Astrocyte of the spinal cord (primary cell): ENCODE results near the gene ATXN2L.

Source experiments
- DNase-seq: peaks from one replicate; pipeline ENCODE4 v3.0.0; 2011; ENCODE audit warnings: low read depth, low spot score
- H3K4me3 ChIP-seq: 2 replicates; pipeline ENCODE4 v1.5.1; 2011; ENCODE audit warnings: low read depth, mild to moderate bottlenecking, low read length, moderate library complexity
- in situ Hi-C: cut with HindIII; loops from 2 replicates; pipeline ENCODE4 v1.10.0; 2017; ENCODE audit warnings: low sequenced_read_pairs
- TF ChIP-seq, protein P1 (sequence below): IDR thresholded peaks from 2 replicates; pipeline ENCODE4 v1.5.1; 2012; ENCODE audit warnings: low read depth, mild to moderate bottlenecking, low read length, inconsistent platforms

ATXN2L gene

DNA sequence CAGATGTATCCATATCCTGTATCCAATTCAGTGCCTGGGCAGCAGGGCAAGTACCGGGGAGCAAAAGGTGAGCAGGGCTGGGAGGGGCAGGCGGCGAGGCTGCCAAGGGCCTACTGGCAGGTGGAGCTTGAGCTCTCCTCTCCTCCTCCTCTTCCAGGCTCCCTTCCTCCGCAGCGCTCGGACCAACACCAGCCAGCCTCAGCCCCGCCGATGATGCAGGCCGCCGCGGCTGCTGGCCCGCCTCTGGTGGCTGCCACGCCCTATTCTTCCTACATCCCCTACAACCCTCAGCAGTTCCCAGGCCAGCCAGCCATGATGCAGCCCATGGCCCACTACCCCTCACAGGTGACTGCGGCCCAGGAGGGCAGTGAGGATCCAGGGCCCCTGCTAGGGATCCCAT lies 11.6 kb downstream of the ATXN2L start:
- in situ Hi-C loops, result no loop called here
- H3K4me3 ChIP-seq, result no peak overlapping the region
- TF ChIP-seq, protein P1, sequence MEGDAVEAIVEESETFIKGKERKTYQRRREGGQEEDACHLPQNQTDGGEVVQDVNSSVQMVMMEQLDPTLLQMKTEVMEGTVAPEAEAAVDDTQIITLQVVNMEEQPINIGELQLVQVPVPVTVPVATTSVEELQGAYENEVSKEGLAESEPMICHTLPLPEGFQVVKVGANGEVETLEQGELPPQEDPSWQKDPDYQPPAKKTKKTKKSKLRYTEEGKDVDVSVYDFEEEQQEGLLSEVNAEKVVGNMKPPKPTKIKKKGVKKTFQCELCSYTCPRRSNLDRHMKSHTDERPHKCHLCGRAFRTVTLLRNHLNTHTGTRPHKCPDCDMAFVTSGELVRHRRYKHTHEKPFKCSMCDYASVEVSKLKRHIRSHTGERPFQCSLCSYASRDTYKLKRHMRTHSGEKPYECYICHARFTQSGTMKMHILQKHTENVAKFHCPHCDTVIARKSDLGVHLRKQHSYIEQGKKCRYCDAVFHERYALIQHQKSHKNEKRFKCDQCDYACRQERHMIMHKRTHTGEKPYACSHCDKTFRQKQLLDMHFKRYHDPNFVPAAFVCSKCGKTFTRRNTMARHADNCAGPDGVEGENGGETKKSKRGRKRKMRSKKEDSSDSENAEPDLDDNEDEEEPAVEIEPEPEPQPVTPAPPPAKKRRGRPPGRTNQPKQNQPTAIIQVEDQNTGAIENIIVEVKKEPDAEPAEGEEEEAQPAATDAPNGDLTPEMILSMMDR, result no peak
- no peak for DNase-seq

DNA sequence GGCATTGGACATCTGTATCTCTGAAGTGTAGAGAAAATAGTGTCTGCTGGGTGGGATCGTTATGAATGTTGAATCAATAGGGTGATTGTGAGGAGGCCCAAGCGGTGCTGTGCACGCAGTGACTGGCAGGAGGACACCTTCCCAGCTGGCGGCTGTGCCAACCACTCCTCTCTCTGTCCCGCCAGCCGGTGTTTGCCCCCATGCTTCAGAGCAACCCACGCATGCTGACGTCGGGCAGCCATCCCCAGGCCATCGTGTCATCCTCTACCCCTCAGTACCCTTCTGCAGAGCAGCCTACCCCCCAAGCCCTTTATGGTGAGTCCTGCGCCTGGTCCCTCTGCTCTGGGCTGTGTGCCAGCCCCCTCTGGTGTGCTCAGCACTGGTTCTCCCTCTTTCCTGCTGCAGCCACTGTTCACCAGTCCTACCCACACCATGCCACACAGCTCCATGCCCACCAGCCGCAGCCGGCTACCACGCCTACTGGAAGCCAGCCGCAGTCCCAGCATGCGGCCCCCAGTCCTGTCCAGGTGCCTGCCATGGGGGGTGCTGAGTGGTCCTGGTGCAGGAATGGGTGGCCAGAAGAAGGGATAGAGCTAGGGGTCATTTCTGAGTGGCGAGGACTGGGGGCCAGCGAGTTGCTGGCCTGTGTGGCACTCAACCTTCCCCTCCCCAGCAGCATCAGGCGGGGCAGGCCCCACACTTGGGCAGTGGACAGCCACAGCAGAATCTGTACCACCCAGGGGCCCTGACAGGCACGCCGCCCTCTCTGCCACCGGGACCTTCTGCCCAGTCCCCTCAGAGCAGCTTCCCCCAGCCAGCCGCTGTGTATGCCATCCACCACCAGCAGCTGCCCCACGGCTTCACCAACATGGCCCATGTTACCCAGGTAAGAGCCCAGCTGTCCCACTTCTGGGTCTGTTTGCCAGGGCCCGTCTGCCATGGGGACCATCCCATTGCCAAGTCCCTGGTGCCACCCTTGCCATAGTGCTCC lies 12.4 kb downstream of the ATXN2L start:
- TF ChIP-seq, protein P1, result no peak
- in situ Hi-C loops, result no loop called here
- no peak overlapping the region for H3K4me3 ChIP-seq
- DNase-seq, result no peak

DNA sequence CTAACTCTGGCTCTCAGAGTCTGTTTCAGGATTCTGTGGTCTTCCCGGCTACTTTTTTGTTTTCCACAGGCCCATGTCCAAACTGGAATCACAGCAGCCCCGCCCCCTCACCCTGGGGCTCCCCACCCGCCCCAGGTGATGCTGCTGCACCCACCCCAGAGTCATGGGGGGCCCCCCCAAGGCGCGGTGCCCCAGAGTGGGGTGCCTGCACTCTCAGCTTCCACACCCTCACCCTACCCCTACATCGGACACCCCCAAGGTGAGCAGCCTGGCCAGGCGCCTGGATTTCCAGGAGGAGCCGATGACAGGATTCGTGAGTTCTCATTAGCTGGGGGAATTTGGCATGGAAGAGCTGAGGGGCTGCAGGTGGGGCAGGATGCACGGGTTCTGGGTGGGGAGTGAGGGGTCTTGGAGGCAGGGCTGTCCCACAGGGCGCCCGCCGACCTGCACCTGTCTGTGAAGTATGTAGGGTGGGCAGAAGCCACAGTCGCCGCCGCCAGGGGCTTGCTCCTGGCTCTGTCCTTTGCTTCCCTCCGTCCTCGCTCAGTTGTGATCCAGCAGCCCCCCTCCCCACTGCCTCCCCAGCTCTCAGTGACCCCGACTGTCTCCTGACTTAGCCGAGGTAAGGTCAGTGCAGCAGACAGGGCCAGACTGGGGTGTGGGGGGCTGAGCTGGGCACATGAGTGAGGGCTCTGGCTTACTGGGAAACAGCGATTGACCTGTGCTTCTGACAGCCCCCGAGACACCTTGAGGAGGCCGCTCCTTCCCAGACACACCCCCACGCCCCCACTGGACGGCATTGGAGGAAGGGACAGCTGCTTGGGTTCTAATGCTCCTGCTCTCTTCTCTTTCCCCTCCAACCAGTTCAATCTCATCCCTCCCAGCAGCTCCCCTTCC lies 13.3 kb downstream of the ATXN2L start:
- no peak overlapping the region for H3K4me3 ChIP-seq
- TF ChIP-seq, protein P1, result no peak
- in situ Hi-C loops, result no loop called here
- no peak for DNase-seq

DNA sequence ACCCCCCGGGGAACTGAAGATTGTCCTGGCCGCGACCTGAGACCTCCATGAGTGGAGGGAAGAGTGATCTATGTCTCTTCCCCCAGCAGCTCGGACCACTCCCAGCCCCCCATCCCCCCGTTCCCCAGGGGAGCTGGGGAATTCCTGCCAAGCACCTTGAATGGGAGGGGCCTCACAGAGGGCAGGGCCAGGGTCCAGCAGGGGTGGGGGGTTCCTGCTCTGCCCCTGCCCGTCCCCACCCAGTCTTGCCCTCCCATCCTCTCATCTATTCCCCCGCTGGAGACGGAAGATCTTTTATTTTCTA lies 13.9 kb downstream of the ATXN2L start:
- no peak overlapping the region for H3K4me3 ChIP-seq
- DNase-seq, result no peak
- TF ChIP-seq, protein P1, result no peak
- in situ Hi-C loops, result no loop called here

DNA sequence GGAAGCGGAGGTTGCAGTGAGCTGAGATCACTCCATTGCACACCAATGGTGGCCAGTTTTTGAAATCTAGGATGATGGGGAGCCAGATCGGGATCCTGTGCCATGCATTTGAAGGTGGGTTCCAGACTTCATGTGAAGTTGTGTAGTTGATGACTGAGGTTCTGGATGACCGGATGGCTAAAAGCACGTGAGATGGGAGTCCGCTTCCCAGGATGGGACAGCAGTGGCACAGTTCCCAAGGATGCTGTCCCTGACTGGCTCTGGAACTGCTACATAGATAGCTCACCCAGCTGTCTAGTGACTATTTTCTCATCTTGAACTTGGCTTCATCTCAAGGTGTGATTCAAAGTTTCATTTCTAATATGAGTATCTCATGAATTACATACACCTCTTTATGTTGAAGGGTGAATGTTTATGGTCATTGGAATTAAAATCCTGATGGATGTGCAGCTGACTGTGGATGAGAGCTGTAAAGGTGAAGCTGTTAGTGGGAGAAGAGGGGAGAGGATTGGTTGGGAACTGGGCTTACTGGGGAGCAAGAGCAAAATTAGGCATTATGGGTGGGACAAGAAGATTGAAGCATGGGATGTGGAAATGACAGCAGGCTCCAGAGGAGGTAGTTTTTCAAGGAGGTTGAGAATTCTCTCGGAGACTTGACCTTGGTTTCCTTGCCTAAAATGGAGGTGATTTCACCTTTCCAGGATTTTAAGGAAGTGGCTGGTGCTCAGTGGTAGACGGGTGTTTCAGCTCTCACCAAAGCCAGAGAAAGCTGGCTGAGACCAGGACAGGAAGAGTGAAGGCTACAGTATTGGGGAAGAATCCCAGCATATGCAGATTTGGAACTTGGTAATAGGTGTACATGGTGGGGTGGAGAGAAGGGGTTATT lies 15.1 kb downstream of the ATXN2L start:
- in situ Hi-C loops, result no loop called here
- TF ChIP-seq, protein P1, result no peak
- no peak overlapping the region for H3K4me3 ChIP-seq
- DNase-seq, result no peak

DNA sequence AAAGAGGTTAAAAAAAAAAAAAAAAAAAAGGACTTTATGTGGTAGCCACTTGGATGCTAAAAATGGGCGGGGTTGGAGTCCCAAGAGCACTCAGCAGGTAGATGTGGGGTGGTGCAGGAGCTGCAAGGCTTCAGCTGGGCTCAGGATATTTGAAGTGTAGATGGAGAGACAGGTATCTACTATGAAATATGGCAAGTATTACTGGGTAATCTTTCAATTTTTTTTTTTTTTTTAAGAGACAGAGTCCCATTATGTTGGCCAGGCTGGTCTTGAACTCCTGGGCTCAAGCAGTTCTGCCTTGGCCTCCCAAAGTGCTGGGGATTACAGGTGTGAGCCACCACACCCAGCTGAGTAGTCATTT lies 15.7 kb downstream of the ATXN2L start:
- in situ Hi-C loops, result no loop called here
- TF ChIP-seq, protein P1, result no peak
- no peak for DNase-seq
- H3K4me3 ChIP-seq, result no peak overlapping the region
